Measurements from ENCODE around the gene ZNF716.

DNA sequence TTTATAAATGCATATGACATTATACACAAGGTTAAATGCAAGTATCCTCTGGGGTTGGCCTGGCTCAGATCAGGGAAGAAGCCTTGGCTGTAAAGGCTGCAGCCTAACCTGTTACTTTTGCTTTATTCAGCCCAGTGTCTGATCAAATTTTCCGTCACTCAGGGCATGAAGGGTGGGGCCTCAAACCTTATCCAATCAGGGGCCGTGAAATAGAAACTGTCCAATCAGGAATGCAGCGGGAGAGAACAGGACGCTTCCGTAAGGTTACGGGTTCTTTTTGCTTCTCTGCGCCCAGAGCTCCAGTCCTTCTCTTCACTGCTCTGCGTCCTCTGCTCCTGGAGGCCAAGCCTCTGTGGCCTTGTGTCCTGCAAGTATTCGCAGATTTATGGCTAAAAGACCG, at the start of gene ZNF716:
- TF ChIP-seq, protein P1, sequence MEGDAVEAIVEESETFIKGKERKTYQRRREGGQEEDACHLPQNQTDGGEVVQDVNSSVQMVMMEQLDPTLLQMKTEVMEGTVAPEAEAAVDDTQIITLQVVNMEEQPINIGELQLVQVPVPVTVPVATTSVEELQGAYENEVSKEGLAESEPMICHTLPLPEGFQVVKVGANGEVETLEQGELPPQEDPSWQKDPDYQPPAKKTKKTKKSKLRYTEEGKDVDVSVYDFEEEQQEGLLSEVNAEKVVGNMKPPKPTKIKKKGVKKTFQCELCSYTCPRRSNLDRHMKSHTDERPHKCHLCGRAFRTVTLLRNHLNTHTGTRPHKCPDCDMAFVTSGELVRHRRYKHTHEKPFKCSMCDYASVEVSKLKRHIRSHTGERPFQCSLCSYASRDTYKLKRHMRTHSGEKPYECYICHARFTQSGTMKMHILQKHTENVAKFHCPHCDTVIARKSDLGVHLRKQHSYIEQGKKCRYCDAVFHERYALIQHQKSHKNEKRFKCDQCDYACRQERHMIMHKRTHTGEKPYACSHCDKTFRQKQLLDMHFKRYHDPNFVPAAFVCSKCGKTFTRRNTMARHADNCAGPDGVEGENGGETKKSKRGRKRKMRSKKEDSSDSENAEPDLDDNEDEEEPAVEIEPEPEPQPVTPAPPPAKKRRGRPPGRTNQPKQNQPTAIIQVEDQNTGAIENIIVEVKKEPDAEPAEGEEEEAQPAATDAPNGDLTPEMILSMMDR (IDR thresholded peaks at IDR 0.05; ENCODE audit: borderline replicate concordance, extremely low read depth, low read length, poor library complexity, severe bottlenecking): no peak
- TF ChIP-seq EZH2 (IDR thresholded peaks at IDR 0.05; ENCODE audit: borderline replicate concordance, low read depth, low read length, severe bottlenecking): no peak
